PC-9 (cell line): ENCODE results near the gene GABRE.

ENCODE experiments used
- CTCF ChIP-seq: fragments of 200-600 bp; sonication (generic); conservative IDR thresholded peaks from 2 replicates; pipeline ENCODE4 v1.6.1; 2017; ENCODE audit warnings: mixed run types, antibody characterized with exemption, mild to moderate bottlenecking, moderate library complexity
- EZH2 ChIP-seq: fragments of 200-600 bp; sonication (generic); IDR thresholded peaks from 2 replicates; pipeline ENCODE4 v1.8.0; 2017; ENCODE audit warnings: antibody characterized with exemption, low read depth

GRCh38 chrX:151904989-151905388 lies 69.5 kb downstream of the GABRE start:
- TF ChIP-seq CTCF (no peak), EZH2 (no peak)
